ENCODE measurements around the gene HNRNPAB. TPM values are rescaled to one million over a fixed set of nuclear protein-coding genes. Genes with fewer than 3 reads are reported as not detected.

HNRNPAB gene
- polyA plus RNA-seq (ENCODE audit: insufficient read length in 10 of 10) = 100 to 1,000 TPM in 2 of 10 donors, 10 to 100 TPM in 8; 72.5 to 124 (median 89.0) TPM
- long read RNA-seq, donor 1, transcript HNRNPAB-202 (8 exons, 1,796 nt) = minor isoform, 5 of 29 reads
- long read RNA-seq, donor 1, transcript HNRNPAB-201 (7 exons, 1,602 nt) = major isoform, 6 of 29 reads
- long read RNA-seq, donor 1, partial matches to known transcripts = 16 of 29 reads
- long read RNA-seq, donor 1, other reads (novel, unspliced or antisense) = 0 of 29 reads
- long read RNA-seq, donor 2, partial matches to known transcripts = 6 of 10 reads
- long read RNA-seq, donor 2, other reads (novel, unspliced or antisense) = 0 of 10 reads
- long read RNA-seq, donor 3 = 0 reads
- long read RNA-seq, donor 4, partial matches to known transcripts = 46 of 54 reads
- long read RNA-seq, donor 4, other reads (novel, unspliced or antisense) = 0 of 54 reads
- long read RNA-seq, donor 5, partial matches to known transcripts = 16 of 23 reads
- long read RNA-seq, donor 5, other reads (novel, unspliced or antisense) = 0 of 23 reads
- long read RNA-seq, donor 6, transcript HNRNPAB-202 (8 exons, 1,796 nt) = minor isoform, 6 of 67 reads
- long read RNA-seq, donor 6, transcript HNRNPAB-201 (7 exons, 1,602 nt) = major isoform, 8 of 67 reads
- long read RNA-seq, donor 6, partial matches to known transcripts = 48 of 67 reads
- long read RNA-seq, donor 6, other reads (novel, unspliced or antisense) = 0 of 67 reads
- long read RNA-seq, donor 7, transcript HNRNPAB-202 (8 exons, 1,796 nt) = major isoform, 5 of 29 reads
- long read RNA-seq, donor 7, transcript HNRNPAB-201 (7 exons, 1,602 nt) = major isoform, 5 of 29 reads
- long read RNA-seq, donor 7, partial matches to known transcripts = 14 of 29 reads
- long read RNA-seq, donor 7, other reads (novel, unspliced or antisense) = 0 of 29 reads
- long read RNA-seq, donor 8, partial matches to known transcripts = 36 of 44 reads
- long read RNA-seq, donor 8, other reads (novel, unspliced or antisense) = 0 of 44 reads
- long read RNA-seq, donor 9 = 0 reads

- peak; percentile 97 to 98 (median 98) for DNase-seq
Measured at GRCh38 chr5:178204182-178204934, at the start of gene HNRNPAB. TSS of gene HNRNPAB (plus strand) at chr5:178204533. CDS start at chr5:178204838, 305 bp downstream.

- no peak for DNase-seq
Measured at GRCh38 chr5:178155065-178155464, 49.3 kb upstream of the HNRNPAB start.

- DNase-seq = no peak
Measured at GRCh38 chr5:178160176-178160575, 44.2 kb upstream of the HNRNPAB start.

- no peak for DNase-seq
Measured at GRCh38 chr5:178162481-178162880, 41.9 kb upstream of the HNRNPAB start.

- peak; percentile 63 to 88 (median 78) for DNase-seq
Measured at GRCh38 chr5:178163772-178164735, 40.3 kb upstream of the HNRNPAB start.

- no peak for DNase-seq
Measured at GRCh38 chr5:178165581-178165980, 38.8 kb upstream of the HNRNPAB start.

GRCh38 chr5:178170455-178170854 is 33.9 kb upstream of the HNRNPAB start:
- DNase-seq = no peak

- DNase-seq = no peak
Measured at GRCh38 chr5:178174456-178174855, 29.9 kb upstream of the HNRNPAB start.

- no peak for DNase-seq
Measured at GRCh38 chr5:178176791-178177190, 27.5 kb upstream of the HNRNPAB start.

- no peak for DNase-seq
Measured at GRCh38 chr5:178177569-178177968, 26.8 kb upstream of the HNRNPAB start.

GRCh38 chr5:178180141-178180863 is 24.0 kb upstream of the HNRNPAB start:
- no peak for DNase-seq

- no peak for DNase-seq
Measured at GRCh38 chr5:178182158-178182876, 22.0 kb upstream of the HNRNPAB start.

- no peak for DNase-seq
Measured at GRCh38 chr5:178186427-178186826, 17.9 kb upstream of the HNRNPAB start.

GRCh38 chr5:178187014-178187413 is 17.3 kb upstream of the HNRNPAB start, which contains the start of gene GMCL2:
TSS of gene GMCL2 (minus strand) at chr5:178187371. CDS start at chr5:178187299, 72 bp downstream.
- no peak for DNase-seq

GRCh38 chr5:178189433-178189832 is 14.9 kb upstream of the HNRNPAB start:
- DNase-seq = no peak

GRCh38 chr5:178191661-178192060 is 12.7 kb upstream of the HNRNPAB start:
- no peak for DNase-seq

- no peak for DNase-seq
Measured at GRCh38 chr5:178192244-178192643, 12.1 kb upstream of the HNRNPAB start.

GRCh38 chr5:178192787-178193186 is 11.5 kb upstream of the HNRNPAB start:
- DNase-seq = no peak

Measured in muscle of back (tissue), 13 donors.